ENCODE measurements around the gene MAP3K1. TPM values are rescaled to one million over a fixed set of nuclear protein-coding genes. Genes with fewer than 3 reads are reported as not detected.

MAP3K1 gene
- total RNA-seq, 1 donor from 2014 or later = 10.4 TPM

GRCh38 chr5:56807679-56808078 lies 7.7 kb upstream of the MAP3K1 start:
- TF ChIP-seq, protein P1, sequence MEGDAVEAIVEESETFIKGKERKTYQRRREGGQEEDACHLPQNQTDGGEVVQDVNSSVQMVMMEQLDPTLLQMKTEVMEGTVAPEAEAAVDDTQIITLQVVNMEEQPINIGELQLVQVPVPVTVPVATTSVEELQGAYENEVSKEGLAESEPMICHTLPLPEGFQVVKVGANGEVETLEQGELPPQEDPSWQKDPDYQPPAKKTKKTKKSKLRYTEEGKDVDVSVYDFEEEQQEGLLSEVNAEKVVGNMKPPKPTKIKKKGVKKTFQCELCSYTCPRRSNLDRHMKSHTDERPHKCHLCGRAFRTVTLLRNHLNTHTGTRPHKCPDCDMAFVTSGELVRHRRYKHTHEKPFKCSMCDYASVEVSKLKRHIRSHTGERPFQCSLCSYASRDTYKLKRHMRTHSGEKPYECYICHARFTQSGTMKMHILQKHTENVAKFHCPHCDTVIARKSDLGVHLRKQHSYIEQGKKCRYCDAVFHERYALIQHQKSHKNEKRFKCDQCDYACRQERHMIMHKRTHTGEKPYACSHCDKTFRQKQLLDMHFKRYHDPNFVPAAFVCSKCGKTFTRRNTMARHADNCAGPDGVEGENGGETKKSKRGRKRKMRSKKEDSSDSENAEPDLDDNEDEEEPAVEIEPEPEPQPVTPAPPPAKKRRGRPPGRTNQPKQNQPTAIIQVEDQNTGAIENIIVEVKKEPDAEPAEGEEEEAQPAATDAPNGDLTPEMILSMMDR (IDR thresholded peaks at IDR 0.05; ENCODE audit: insufficient read depth, low read depth, low read length) = no peak
- no peak for TF ChIP-seq EZH2 (IDR thresholded peaks at IDR 0.05; ENCODE audit: insufficient read depth, low read length)
- Histone ChIP-seq H3K27ac (ENCODE audit: low read depth, low read length) (no peak overlapping the region), H3K9ac (ENCODE audit: low read length) (no peak overlapping the region), H3K4me2 (ENCODE audit: low read length) (no peak overlapping the region), H3K79me2 (ENCODE audit: insufficient read depth, low read length) (no peaks in the 10 kb centered on the region), H3K9me3 (ENCODE audit: insufficient read depth, low read depth, low read length) (no peaks in the 10 kb centered on the region), H3K4me1 (ENCODE audit: insufficient read depth, low read length) (no peaks in the 10 kb centered on the region), H3K36me3 (ENCODE audit: insufficient read depth, low read length) (no peaks in the 10 kb centered on the region), H4K20me1 (ENCODE audit: insufficient read depth, low read length) (no peaks in the 10 kb centered on the region), H3K27me3 (ENCODE audit: insufficient read depth, low read length) (no peaks in the 10 kb centered on the region), H3K4me3 (ENCODE audit: insufficient read depth, low read depth, low read length) (no peak overlapping the region), H2AFZ (ENCODE audit: low read depth, low read length) (no peak overlapping the region)
- Mint-ChIP-seq H3K4me3 (ENCODE audit: unreplicated experiment) (no peak overlapping the region), H3K9me3 (ENCODE audit: unreplicated experiment) (peaks cover 1% of the 10 kb centered on the region), H3K36me3 (ENCODE audit: low read depth, unreplicated experiment) (no peaks in the 10 kb centered on the region), H3K27ac (ENCODE audit: unreplicated experiment) (no peak overlapping the region), H3K27me3 (ENCODE audit: low read depth, unreplicated experiment) (peaks cover 10% of the 10 kb centered on the region), H3K4me1 (ENCODE audit: low read depth, unreplicated experiment) (no peaks in the 10 kb centered on the region)
- no peak for FAIRE-seq
- DNase-seq (ENCODE audit: low read depth) = no peak

DNA sequence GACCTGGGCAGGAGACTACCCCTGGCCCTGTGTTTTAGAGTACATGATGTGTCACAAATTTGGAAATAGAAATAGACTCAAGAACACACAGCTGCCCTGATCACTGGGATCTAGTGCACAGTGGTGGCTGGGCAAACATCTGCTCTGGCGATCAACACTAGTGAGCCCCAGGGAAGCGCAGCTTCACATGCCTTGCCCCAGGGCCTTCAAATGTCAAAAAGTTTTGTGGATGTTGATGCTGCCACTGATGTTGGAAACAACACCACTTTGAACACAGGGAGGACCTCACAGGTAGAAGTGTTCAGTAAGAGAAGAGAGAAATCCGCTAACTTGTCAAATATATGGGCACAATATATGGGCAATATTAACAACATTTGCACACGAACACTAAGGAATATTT lies 7.1 kb upstream of the MAP3K1 start:
- Mint-ChIP-seq H3K4me3 (ENCODE audit: unreplicated experiment) (no peak overlapping the region), H3K27ac (ENCODE audit: unreplicated experiment) (no peak overlapping the region), H3K36me3 (ENCODE audit: low read depth, unreplicated experiment) (no peaks in the 10 kb centered on the region), H3K4me1 (ENCODE audit: low read depth, unreplicated experiment) (no peaks in the 10 kb centered on the region), H3K9me3 (ENCODE audit: unreplicated experiment) (peaks cover 1% of the 10 kb centered on the region), H3K27me3 (ENCODE audit: low read depth, unreplicated experiment) (peaks cover 10% of the 10 kb centered on the region)
- Histone ChIP-seq H3K4me1 (ENCODE audit: insufficient read depth, low read length) (no peaks in the 10 kb centered on the region), H3K27ac (ENCODE audit: low read depth, low read length) (no peak overlapping the region), H4K20me1 (ENCODE audit: insufficient read depth, low read length) (no peaks in the 10 kb centered on the region), H3K4me2 (ENCODE audit: low read length) (no peak overlapping the region), H3K9me3 (ENCODE audit: insufficient read depth, low read depth, low read length) (no peaks in the 10 kb centered on the region), H3K9ac (ENCODE audit: low read length) (no peak overlapping the region), H2AFZ (ENCODE audit: low read depth, low read length) (no peak overlapping the region), H3K79me2 (ENCODE audit: insufficient read depth, low read length) (no peaks in the 10 kb centered on the region), H3K4me3 (ENCODE audit: insufficient read depth, low read depth, low read length) (no peak overlapping the region), H3K27me3 (ENCODE audit: insufficient read depth, low read length) (peaks cover 4% of the 10 kb centered on the region), H3K36me3 (ENCODE audit: insufficient read depth, low read length) (no peaks in the 10 kb centered on the region)
- DNase-seq (ENCODE audit: low read depth) (no peak), FAIRE-seq (no peak)
- no peak for TF ChIP-seq EZH2 (IDR thresholded peaks at IDR 0.05; ENCODE audit: insufficient read depth, low read length)
- TF ChIP-seq, protein P1 (IDR thresholded peaks at IDR 0.05; ENCODE audit: insufficient read depth, low read depth, low read length) = no peak

DNA sequence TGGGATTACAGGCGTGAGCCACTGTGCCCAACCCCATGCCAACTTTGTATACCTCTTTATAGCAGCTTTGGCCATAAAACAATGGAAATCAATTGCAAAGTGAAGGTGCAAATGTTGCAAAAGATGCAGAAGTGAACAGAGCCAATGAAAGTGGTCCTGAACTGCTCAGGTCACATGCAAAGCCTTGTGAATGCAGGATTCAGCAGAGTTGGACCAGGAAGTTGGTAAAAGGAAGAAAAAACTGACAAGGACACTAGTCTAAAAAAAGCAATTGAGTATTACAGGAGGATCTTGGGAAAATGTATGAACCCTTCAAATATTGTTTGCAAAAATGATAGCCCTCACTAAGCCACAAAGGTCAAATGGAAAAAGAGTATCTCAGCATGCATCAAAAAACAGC lies 4.5 kb upstream of the MAP3K1 start:
- Histone ChIP-seq H3K4me1 (ENCODE audit: insufficient read depth, low read length) (no peaks in the 10 kb centered on the region), H3K36me3 (ENCODE audit: insufficient read depth, low read length) (no peaks in the 10 kb centered on the region), H2AFZ (ENCODE audit: low read depth, low read length) (no peak overlapping the region), H3K4me3 (ENCODE audit: insufficient read depth, low read depth, low read length) (no peak overlapping the region), H3K27me3 (ENCODE audit: insufficient read depth, low read length) (peaks cover 16% of the 10 kb centered on the region), H3K9ac (ENCODE audit: low read length) (no peak overlapping the region), H4K20me1 (ENCODE audit: insufficient read depth, low read length) (no peaks in the 10 kb centered on the region), H3K4me2 (ENCODE audit: low read length) (no peak overlapping the region), H3K27ac (ENCODE audit: low read depth, low read length) (no peak overlapping the region), H3K9me3 (ENCODE audit: insufficient read depth, low read depth, low read length) (no peaks in the 10 kb centered on the region), H3K79me2 (ENCODE audit: insufficient read depth, low read length) (no peaks in the 10 kb centered on the region)
- peaks cover 1% of the 10 kb centered on the region for H3K9me3 Mint-ChIP-seq (ENCODE audit: unreplicated experiment)
- no peaks in the 10 kb centered on the region for H3K36me3 Mint-ChIP-seq (ENCODE audit: low read depth, unreplicated experiment)
- TF ChIP-seq, protein P1 (IDR thresholded peaks at IDR 0.05; ENCODE audit: insufficient read depth, low read depth, low read length) = no peak
- no peak for TF ChIP-seq EZH2 (IDR thresholded peaks at IDR 0.05; ENCODE audit: insufficient read depth, low read length)
- FAIRE-seq (no peak), DNase-seq (ENCODE audit: low read depth) (no peak)
- no peak overlapping the region for H3K4me3 Mint-ChIP-seq (ENCODE audit: unreplicated experiment)
- no peaks in the 10 kb centered on the region for H3K4me1 Mint-ChIP-seq (ENCODE audit: low read depth, unreplicated experiment)
- H3K27ac Mint-ChIP-seq (ENCODE audit: unreplicated experiment) = no peak overlapping the region
- H3K27me3 Mint-ChIP-seq (ENCODE audit: low read depth, unreplicated experiment) = peaks cover 7% of the 10 kb centered on the region

All from astrocyte (in vitro differentiated cells and primary cell).